ENCODE measurements around the gene MXRA7. TPM values are rescaled to one million over a fixed set of nuclear protein-coding genes. Genes with fewer than 3 reads are reported as not detected.
A peak's percentile ranks its signal among the peaks of the same experiment; 100 is the strongest.
"Not testable (repeated sequence)": the region's sequence is repeated elsewhere in the genome, so short reads cannot be mapped to it uniquely, and the experiment has no call there.

MXRA7 gene
- total RNA-seq, 6 experiments from 2014 or later, result 180 to 259 (median 192) TPM

DNA sequence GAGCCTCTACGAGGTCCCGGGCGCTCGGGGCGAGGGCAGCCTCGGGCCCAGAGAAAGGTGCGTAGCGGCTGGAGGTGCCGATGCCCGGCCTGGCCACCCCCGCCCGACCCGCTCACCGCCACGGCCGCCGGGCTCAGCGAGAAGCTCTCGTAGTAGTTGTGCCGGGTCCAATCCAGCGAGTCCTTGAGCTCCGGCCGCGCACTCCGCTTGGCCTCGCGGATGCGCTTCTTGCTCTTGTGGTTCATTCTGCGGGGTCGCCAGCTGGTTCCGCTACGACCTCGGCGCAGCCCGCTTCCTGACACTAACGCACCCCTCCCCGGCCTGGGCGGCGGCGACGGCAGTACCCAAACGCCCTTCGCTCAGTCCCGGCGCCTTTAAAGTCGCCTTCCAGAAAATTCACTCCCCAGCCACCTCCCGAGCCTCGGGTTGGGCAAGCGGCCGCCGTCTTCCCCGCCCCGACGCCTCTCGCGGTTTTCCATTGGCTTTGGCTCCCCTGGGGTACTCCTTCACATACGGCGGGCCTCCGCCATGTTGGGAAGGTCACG lies 15.5 kb upstream of the MXRA7 start, which contains the start of gene JMJD6:
JMJD6 (minus strand) TSS at position 376 of the 545 bp plus-strand sequence; CDS start at position 245, 131 bp downstream.
- Mint-ChIP-seq H3K4me3 (peak within 1 kb of the TSS; percentile 95), H3K9me3 (no peaks in the 10 kb centered on the region), H3K27ac (peak within 1 kb of the TSS; percentile 96), H3K4me1 (ENCODE audit: low read depth) (peaks cover 36% of the 10 kb centered on the region), H3K27me3 (ENCODE audit: insufficient read depth) (peaks cover 3% of the 10 kb centered on the region; the same call in 1 of the 2 replicates), H3K36me3 (ENCODE audit: low read depth) (peaks cover 37% of the 10 kb centered on the region)
- DNase-seq, result peak; percentile 96
- TF ChIP-seq, protein P1, sequence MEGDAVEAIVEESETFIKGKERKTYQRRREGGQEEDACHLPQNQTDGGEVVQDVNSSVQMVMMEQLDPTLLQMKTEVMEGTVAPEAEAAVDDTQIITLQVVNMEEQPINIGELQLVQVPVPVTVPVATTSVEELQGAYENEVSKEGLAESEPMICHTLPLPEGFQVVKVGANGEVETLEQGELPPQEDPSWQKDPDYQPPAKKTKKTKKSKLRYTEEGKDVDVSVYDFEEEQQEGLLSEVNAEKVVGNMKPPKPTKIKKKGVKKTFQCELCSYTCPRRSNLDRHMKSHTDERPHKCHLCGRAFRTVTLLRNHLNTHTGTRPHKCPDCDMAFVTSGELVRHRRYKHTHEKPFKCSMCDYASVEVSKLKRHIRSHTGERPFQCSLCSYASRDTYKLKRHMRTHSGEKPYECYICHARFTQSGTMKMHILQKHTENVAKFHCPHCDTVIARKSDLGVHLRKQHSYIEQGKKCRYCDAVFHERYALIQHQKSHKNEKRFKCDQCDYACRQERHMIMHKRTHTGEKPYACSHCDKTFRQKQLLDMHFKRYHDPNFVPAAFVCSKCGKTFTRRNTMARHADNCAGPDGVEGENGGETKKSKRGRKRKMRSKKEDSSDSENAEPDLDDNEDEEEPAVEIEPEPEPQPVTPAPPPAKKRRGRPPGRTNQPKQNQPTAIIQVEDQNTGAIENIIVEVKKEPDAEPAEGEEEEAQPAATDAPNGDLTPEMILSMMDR (IDR thresholded peaks at IDR 0.05), result no peak

- Mint-ChIP-seq H3K27me3 (ENCODE audit: insufficient read depth) (peaks cover 3% of the 10 kb centered on the region; the same call in 1 of the 2 replicates), H3K4me1 (ENCODE audit: low read depth) (peaks cover 36% of the 10 kb centered on the region), H3K36me3 (ENCODE audit: low read depth) (peaks cover 41% of the 10 kb centered on the region), H3K4me3 (peak overlapping the region; percentile 95), H3K9me3 (no peaks in the 10 kb centered on the region), H3K27ac (peak overlapping the region; percentile 96)
- DNase-seq, result no peak
- TF ChIP-seq, protein P1 (IDR thresholded peaks at IDR 0.05), result no peak
Observed at GRCh38 chr17:76725580-76726230, 14.9 kb upstream of the MXRA7 start.

- Mint-ChIP-seq H3K27ac (no peak overlapping the region), H3K9me3 (no peaks in the 10 kb centered on the region), H3K36me3 (ENCODE audit: low read depth) (peaks cover 52% of the 10 kb centered on the region), H3K27me3 (ENCODE audit: insufficient read depth) (peaks cover 3% of the 10 kb centered on the region; the same call in 1 of the 2 replicates), H3K4me3 (no peak overlapping the region), H3K4me1 (ENCODE audit: low read depth) (peaks cover 30% of the 10 kb centered on the region)
- DNase-seq, result no peak
- TF ChIP-seq, protein P1 (IDR thresholded peaks at IDR 0.05), result no peak
Observed at GRCh38 chr17:76723812-76724211, 13.0 kb upstream of the MXRA7 start.

GRCh38 chr17:76722977-76723376 lies 12.2 kb upstream of the MXRA7 start:
- H3K36me3 Mint-ChIP-seq (ENCODE audit: low read depth), result peaks cover 56% of the 10 kb centered on the region
- not testable (repeated sequence) for DNase-seq

GRCh38 chr17:76722279-76722678 lies 11.5 kb upstream of the MXRA7 start:
- peaks cover 33% of the 10 kb centered on the region for H3K4me1 Mint-ChIP-seq (ENCODE audit: low read depth)
- H3K9me3 Mint-ChIP-seq, result no peaks in the 10 kb centered on the region
- peaks cover 53% of the 10 kb centered on the region for H3K36me3 Mint-ChIP-seq (ENCODE audit: low read depth)
- TF ChIP-seq, protein P1 (IDR thresholded peaks at IDR 0.05), result no peak
- H3K27me3 Mint-ChIP-seq (ENCODE audit: insufficient read depth), result peaks cover 3% of the 10 kb centered on the region; the same call in 1 of the 2 replicates
- H3K4me3 Mint-ChIP-seq, result no peak overlapping the region
- DNase-seq, result no peak
- H3K27ac Mint-ChIP-seq, result no peak overlapping the region

More at GRCh38 chr17:76722977-76723376, 12.2 kb upstream of the MXRA7 start:
- Mint-ChIP-seq H3K4me3 (peak overlapping the region; percentile 20; the same call in 1 of the 2 replicates), H3K4me1 (ENCODE audit: low read depth) (peaks cover 37% of the 10 kb centered on the region)
- not testable (repeated sequence) for H3K9me3 Mint-ChIP-seq; H3K27me3 Mint-ChIP-seq (ENCODE audit: insufficient read depth); H3K27ac Mint-ChIP-seq

GRCh38 chr17:76721463-76721862 lies 10.7 kb upstream of the MXRA7 start:
- Mint-ChIP-seq H3K9me3 (no peaks in the 10 kb centered on the region), H3K4me1 (ENCODE audit: low read depth) (peaks cover 41% of the 10 kb centered on the region), H3K27ac (peak overlapping the region; percentile 32; the same call in 1 of the 2 replicates), H3K27me3 (ENCODE audit: insufficient read depth) (peaks cover 3% of the 10 kb centered on the region; the same call in 1 of the 2 replicates), H3K4me3 (no peak overlapping the region), H3K36me3 (ENCODE audit: low read depth) (peaks cover 57% of the 10 kb centered on the region)
- DNase-seq, result no peak
- TF ChIP-seq, protein P1 (IDR thresholded peaks at IDR 0.05), result no peak
